ENCODE results near the gene GPHN.

DNA sequence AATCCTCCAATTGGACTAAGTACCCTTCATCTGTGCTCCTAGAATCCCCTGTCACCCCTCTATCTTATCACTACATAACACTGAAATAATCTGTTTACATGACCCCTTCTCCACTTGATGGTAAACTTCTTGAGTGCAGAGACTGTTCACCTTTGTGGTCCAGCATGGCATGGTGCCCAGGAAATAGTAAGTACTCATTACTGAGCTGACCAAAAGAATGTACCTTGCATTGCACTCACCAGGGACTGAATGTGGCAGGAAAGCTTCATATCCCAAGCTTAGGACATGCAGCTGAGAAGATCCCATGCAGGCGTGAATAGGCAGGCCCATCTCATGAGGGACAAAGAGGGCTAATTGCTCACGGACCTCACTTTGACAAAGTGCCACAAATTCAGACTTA is 679.9 kb downstream of the GPHN start:
- TF ChIP-seq, protein P1, sequence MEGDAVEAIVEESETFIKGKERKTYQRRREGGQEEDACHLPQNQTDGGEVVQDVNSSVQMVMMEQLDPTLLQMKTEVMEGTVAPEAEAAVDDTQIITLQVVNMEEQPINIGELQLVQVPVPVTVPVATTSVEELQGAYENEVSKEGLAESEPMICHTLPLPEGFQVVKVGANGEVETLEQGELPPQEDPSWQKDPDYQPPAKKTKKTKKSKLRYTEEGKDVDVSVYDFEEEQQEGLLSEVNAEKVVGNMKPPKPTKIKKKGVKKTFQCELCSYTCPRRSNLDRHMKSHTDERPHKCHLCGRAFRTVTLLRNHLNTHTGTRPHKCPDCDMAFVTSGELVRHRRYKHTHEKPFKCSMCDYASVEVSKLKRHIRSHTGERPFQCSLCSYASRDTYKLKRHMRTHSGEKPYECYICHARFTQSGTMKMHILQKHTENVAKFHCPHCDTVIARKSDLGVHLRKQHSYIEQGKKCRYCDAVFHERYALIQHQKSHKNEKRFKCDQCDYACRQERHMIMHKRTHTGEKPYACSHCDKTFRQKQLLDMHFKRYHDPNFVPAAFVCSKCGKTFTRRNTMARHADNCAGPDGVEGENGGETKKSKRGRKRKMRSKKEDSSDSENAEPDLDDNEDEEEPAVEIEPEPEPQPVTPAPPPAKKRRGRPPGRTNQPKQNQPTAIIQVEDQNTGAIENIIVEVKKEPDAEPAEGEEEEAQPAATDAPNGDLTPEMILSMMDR (conservative IDR thresholded peaks at IDR 0.05 in 1 of 2, IDR thresholded peaks at IDR 0.05 in 1 of 2; ENCODE audit: extremely low read depth in 1 of 2, insufficient read depth in 1 of 2, low read depth in 1 of 2, low read length in 2 of 2): no peak
- TF ChIP-seq EZH2 (IDR thresholded peaks at IDR 0.05; ENCODE audit: borderline replicate concordance, low read length): no peak

Measured in mammary epithelial cell (primary cell).